ENCODE results near the gene ABCD3. TPM values are rescaled to one million over a fixed set of nuclear protein-coding genes. Genes with fewer than 3 reads are reported as not detected.

ABCD3 gene
- total RNA-seq, 4 donors from 2014 or later: 37.2 to 88.3 (median 58.1) TPM

GRCh38 chr1:94555091-94555490 is 136.9 kb downstream of the ABCD3 start:
- TF ChIP-seq EP300 (IDR thresholded peaks at IDR 0.05; ENCODE audit: low read depth) (no peak), POLR2A (IDR thresholded peaks at IDR 0.05) (no peak), POLR2AphosphoS5 (IDR thresholded peaks at IDR 0.05) (no peak)
- TF ChIP-seq, protein P1, sequence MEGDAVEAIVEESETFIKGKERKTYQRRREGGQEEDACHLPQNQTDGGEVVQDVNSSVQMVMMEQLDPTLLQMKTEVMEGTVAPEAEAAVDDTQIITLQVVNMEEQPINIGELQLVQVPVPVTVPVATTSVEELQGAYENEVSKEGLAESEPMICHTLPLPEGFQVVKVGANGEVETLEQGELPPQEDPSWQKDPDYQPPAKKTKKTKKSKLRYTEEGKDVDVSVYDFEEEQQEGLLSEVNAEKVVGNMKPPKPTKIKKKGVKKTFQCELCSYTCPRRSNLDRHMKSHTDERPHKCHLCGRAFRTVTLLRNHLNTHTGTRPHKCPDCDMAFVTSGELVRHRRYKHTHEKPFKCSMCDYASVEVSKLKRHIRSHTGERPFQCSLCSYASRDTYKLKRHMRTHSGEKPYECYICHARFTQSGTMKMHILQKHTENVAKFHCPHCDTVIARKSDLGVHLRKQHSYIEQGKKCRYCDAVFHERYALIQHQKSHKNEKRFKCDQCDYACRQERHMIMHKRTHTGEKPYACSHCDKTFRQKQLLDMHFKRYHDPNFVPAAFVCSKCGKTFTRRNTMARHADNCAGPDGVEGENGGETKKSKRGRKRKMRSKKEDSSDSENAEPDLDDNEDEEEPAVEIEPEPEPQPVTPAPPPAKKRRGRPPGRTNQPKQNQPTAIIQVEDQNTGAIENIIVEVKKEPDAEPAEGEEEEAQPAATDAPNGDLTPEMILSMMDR (IDR thresholded peaks at IDR 0.05): no peak
- peak overlapping the region in 1 of 4 donors; percentile 17 for H3K27ac ChIP-seq
- no peaks in the 10 kb centered on the region for H3K36me3 ChIP-seq
- H3K4me3 ChIP-seq: no peak overlapping the region
- no peaks in the 10 kb centered on the region for H3K9me3 ChIP-seq
- H3K4me1 ChIP-seq: peaks cover 0 to 10% (median 2%) of the 10 kb centered on the region in 4 donors
- WGBS, 2 donors (ENCODE audit: low coverage in 1 of 2): 58 to 70% methylated on average over 2 to 5 of the region's 5 CpGs
- intact Hi-C loops (cut with DNase I; ENCODE audit: low total_unique reads): no loop called here
- no peak for DNase-seq
- in situ Hi-C loops (cut with MboI; ENCODE audit: low pct_ligation_motif_present in 1 of 4, low pct_unique_long_range_greater_than_20kb in 1 of 4, low sequenced_read_pairs in 3 of 4): no loop called here
- H3K27me3 ChIP-seq: no peaks in the 10 kb centered on the region

DNA sequence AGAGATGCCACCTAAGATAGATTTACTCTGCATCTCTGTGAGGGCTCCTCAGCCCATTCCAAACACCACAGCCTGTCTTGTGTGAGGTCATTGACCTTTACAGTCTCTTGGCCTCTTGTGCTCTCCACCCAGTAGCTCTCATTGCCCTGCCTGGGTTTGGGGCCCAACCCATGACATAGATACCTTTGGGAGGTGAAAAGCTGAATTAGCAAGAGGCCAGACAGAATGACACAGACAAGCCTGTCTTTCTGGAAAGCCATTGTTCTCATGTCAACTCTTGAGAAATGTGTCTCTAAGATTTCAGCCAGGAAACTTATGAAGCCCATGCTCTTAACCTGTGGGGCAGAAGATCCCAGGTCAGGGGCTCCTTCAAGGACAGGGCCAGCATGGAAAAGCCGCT is 141.7 kb downstream of the ABCD3 start:
- in situ Hi-C loops (cut with MboI; ENCODE audit: low pct_ligation_motif_present in 1 of 4, low pct_unique_long_range_greater_than_20kb in 1 of 4, low sequenced_read_pairs in 3 of 4): no loop called here
- DNase-seq: no peak
- no peak overlapping the region for H3K4me3 ChIP-seq
- H3K27ac ChIP-seq: no peak overlapping the region
- H3K4me1 ChIP-seq: peaks cover 0 to 15% (median 8%) of the 10 kb centered on the region in 4 donors
- WGBS, 2 donors (ENCODE audit: low coverage in 1 of 2): 84 to 88% methylated on average over 1 of the region's 1 CpG
- intact Hi-C loops (cut with DNase I; ENCODE audit: low total_unique reads): no loop called here
- TF ChIP-seq EP300 (IDR thresholded peaks at IDR 0.05; ENCODE audit: low read depth) (no peak), POLR2AphosphoS5 (IDR thresholded peaks at IDR 0.05) (no peak), POLR2A (IDR thresholded peaks at IDR 0.05) (no peak)
- TF ChIP-seq, protein P1 (IDR thresholded peaks at IDR 0.05): no peak
- H3K9me3 ChIP-seq: no peaks in the 10 kb centered on the region
- H3K27me3 ChIP-seq: no peaks in the 10 kb centered on the region
- H3K36me3 ChIP-seq: no peaks in the 10 kb centered on the region

- intact Hi-C loops (cut with DNase I; ENCODE audit: low total_unique reads): no loop called here
- no peak for DNase-seq
- Histone ChIP-seq H3K4me1 (peaks cover 0 to 11% (median 7%) of the 10 kb centered on the region in 4 donors), H3K27ac (no peak overlapping the region), H3K9me3 (no peaks in the 10 kb centered on the region), H3K36me3 (no peaks in the 10 kb centered on the region), H3K4me3 (no peak overlapping the region), H3K27me3 (no peaks in the 10 kb centered on the region)
- TF ChIP-seq, protein P1 (IDR thresholded peaks at IDR 0.05): no peak
- TF ChIP-seq EP300 (IDR thresholded peaks at IDR 0.05; ENCODE audit: low read depth): no peak
- no peak for TF ChIP-seq POLR2AphosphoS5 (IDR thresholded peaks at IDR 0.05)
- no peak for TF ChIP-seq POLR2A (IDR thresholded peaks at IDR 0.05)
- in situ Hi-C loops (cut with MboI; ENCODE audit: low pct_ligation_motif_present in 1 of 4, low pct_unique_long_range_greater_than_20kb in 1 of 4, low sequenced_read_pairs in 3 of 4): no loop called here
- WGBS, 2 donors (ENCODE audit: low coverage in 1 of 2): 80 to 94% methylated on average over 1 of the region's 1 CpG
Measured at GRCh38 chr1:94560333-94560732, 142.1 kb downstream of the ABCD3 start.

- Histone ChIP-seq H3K4me1 (peaks cover 0 to 9% (median 6%) of the 10 kb centered on the region in 4 donors), H3K9me3 (no peaks in the 10 kb centered on the region), H3K27me3 (no peaks in the 10 kb centered on the region), H3K27ac (peak overlapping the region; percentile 44 to 69 (median 57)), H3K36me3 (no peaks in the 10 kb centered on the region), H3K4me3 (no peak overlapping the region)
- 47 to 59% methylated on average over 6 to 12 of the region's 12 CpGs for WGBS, 2 donors (ENCODE audit: low coverage in 1 of 2)
- intact Hi-C loops (cut with DNase I; ENCODE audit: low total_unique reads) (no loop called here), in situ Hi-C loops (cut with MboI; ENCODE audit: low pct_ligation_motif_present in 1 of 4, low pct_unique_long_range_greater_than_20kb in 1 of 4, low sequenced_read_pairs in 3 of 4) (no loop called here)
- TF ChIP-seq, protein P1 (IDR thresholded peaks at IDR 0.05): no peak
- TF ChIP-seq POLR2A (IDR thresholded peaks at IDR 0.05) (no peak), POLR2AphosphoS5 (IDR thresholded peaks at IDR 0.05) (no peak), EP300 (IDR thresholded peaks at IDR 0.05; ENCODE audit: low read depth) (no peak)
- peak; percentile 62 for DNase-seq
Measured at GRCh38 chr1:94562519-94563260, 144.5 kb downstream of the ABCD3 start.
